Astrocyte of the cerebellum (primary cell): Measurements from ENCODE around the gene HK1.
"Not testable (repeated sequence)": the region's sequence is repeated elsewhere in the genome, so short reads cannot be mapped to it uniquely, and the experiment has no call there.

Source experiments
- DNase-seq: peaks from one replicate; pipeline ENCODE4 v3.0.0-alpha.2; 2011; ENCODE audit warnings: low read depth
- H3K4me3 ChIP-seq: 2 replicates; pipeline ENCODE4 v1.5.1; 2011; ENCODE audit warnings: mild to moderate bottlenecking, low read depth, low read length, moderate library complexity
- CTCF ChIP-seq: IDR thresholded peaks from 2 replicates; pipeline ENCODE4 v1.5.1; 2012; ENCODE audit warnings: low read length, low read depth, moderate library complexity, mild to moderate bottlenecking; ENCODE audit errors: missing control alignments
- in situ Hi-C: cut with HindIII; loops from 2 replicates; pipeline ENCODE4 v1.10.0; 2017; ENCODE audit warnings: low sequenced_read_pairs

Gene HK1

GRCh38 chr10:69318867-69319727 lies 40.8 kb downstream of the HK1 start:
- in situ Hi-C loops = no loop called here
- H3K4me3 ChIP-seq = peak overlapping the region; percentile 99
- no peak for TF ChIP-seq CTCF

GRCh38 chr10:69319841-69320316 lies 41.6 kb downstream of the HK1 start:
- in situ Hi-C loops = no loop called here
- peak overlapping the region; percentile 99 for H3K4me3 ChIP-seq
- no peak for DNase-seq
- no peak for TF ChIP-seq CTCF

More at GRCh38 chr10:69318867-69319727, 40.8 kb downstream of the HK1 start:
- DNase-seq = no peak

- in situ Hi-C loops = no loop called here
- no peak overlapping the region for H3K4me3 ChIP-seq
- DNase-seq = no peak
- TF ChIP-seq CTCF = no peak
These were observed 42.2 kb downstream of the HK1 start for GRCh38 chr10:69320521-69320920.

- no peak for TF ChIP-seq CTCF
- peak overlapping the region; percentile 3 for H3K4me3 ChIP-seq
- in situ Hi-C loops = no loop called here
- no peak for DNase-seq
These were observed 42.9 kb downstream of the HK1 start for GRCh38 chr10:69321039-69321715.

- in situ Hi-C loops = no loop called here
- no peak for TF ChIP-seq CTCF
- no peak for DNase-seq
- no peak overlapping the region for H3K4me3 ChIP-seq
These were observed 43.6 kb downstream of the HK1 start for GRCh38 chr10:69321865-69322264.

GRCh38 chr10:69322346-69322745 lies 44.0 kb downstream of the HK1 start:
- in situ Hi-C loops, DNase-seq, H3K4me3 ChIP-seq: not testable (repeated sequence)

GRCh38 chr10:69323622-69324021 lies 45.3 kb downstream of the HK1 start:
- in situ Hi-C loops = no loop called here
- H3K4me3 ChIP-seq = no peak overlapping the region
- no peak for TF ChIP-seq CTCF
- DNase-seq = no peak
